Stimulated activated naive CD4-positive, alpha-beta T cell (primary cell): ENCODE results near the gene FRYL.
"Not testable (repeated sequence)": the region's sequence is repeated elsewhere in the genome, so short reads cannot be mapped to it uniquely, and the experiment has no call there.

Experiments
- DNase-seq, 6 experiments: peaks; one replicate each; lab custom pipeline; 2025; lab: John Stamatoyannopoulos, UW

Gene FRYL

DNA sequence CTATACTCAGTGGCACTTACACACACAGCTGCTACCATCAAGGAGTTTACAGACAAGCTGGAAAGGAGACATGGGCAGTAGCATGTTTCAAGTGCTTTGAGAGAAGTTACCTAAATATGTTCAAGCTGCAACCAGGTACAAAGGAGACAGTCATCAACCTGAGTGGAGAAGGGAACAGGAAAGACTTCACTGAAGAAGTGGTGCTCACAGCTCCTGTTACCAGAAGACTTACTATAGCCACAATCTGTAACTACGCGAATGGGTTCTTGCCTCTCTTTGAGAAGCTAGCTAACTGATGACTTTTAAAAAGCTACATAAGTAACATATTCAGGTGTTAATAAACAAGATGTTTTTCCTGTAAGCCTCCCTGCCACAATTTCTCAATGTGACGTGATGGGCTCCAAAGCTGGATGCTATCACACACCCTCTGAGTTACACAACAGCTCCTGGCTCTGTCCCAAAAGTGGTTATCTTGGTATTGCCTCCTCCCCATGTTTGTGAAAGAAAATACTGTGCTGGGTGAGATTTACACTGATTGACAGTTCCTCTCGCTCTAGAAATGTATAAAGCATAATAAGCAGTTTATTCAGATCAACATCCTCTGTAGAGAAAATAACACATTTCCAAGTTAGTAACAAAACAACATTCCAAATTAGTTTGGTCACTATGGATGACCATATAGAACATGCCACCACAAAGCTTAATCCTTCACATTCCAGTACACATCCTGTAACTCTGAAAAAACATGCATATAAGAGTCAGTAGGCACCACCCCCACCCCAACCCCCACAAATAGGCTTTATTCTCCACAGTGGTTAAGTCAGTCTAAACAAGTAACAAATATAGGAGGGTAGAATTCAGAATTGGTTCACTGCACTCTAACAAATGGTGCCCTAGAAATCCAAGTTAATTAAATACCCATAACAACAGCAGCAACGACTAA, 81.8 kb downstream of the FRYL start:
- DNase-seq = no peak

DNA sequence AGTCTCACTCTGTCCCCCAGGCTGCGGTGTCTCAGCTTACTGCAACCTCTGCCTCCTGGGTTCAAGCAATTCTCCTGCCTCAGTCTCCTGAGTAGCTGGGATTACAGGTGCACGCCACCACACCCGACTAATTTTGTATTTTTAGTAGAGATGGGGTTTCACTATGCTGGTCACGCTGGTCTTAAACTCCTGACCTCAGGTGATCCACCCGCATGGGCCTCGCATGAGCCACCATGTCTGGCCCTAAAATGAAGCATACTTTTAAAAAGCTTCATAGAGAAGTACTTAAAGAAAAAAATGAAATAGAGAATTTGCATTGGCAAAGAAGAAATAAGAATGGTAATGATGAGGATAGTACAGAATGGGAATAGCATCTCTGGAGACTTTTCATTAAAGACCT, 82.6 kb downstream of the FRYL start:
- DNase-seq = not testable (repeated sequence)

DNA sequence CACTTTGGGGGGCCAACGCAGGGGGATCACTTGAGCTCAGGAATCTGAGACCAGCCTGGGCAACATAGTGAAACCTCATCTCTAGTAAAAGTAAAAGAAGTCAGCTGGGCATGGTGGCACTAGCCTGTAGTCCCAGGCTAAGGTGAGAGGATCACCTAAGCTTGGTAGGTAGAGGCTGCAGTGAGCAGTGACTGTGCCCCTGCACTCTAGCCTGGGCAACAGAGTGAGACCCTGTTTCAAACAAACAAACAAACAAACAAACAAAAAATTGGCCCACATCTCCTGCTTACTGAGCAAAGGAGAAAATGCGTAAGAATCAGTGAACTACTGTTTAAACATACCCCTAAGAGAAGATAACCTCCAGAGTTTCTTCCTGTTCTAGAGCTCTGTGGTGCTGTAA, 85.3 kb downstream of the FRYL start:
- DNase-seq = no peak

DNA sequence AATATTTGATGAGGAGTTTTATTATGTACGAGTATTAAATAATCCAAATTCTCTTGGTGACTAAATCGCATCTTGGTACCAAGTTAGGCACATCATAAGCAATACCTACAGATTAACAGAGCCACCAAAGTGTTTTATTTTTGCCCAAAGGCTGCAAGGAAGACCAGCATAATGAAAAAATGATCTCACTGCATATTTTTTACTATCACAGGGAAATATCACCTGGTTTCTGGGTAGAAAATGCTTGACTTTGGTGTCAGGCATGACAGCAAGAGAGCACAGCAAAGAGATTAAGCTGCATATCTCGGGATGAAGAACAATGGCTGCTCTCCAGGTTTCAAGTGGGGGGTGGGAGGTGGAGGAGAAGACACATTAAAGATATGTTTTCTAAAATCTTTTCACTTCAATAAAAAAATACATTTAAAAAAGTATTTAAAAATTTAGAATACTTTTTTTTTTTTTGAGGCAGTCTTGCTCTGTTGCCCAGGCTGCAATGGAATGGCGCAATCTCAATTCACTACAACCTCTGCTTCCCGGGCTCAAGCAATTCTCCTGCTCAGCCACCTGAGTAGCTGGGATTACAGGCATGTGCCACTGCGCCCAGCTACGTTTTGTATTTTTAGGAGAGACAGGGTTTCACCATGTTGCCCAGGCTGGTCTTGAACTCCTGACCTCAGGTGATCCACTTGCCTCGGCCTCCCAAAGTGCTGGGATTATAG, 86.1 kb downstream of the FRYL start:
- DNase-seq = no peak

DNA sequence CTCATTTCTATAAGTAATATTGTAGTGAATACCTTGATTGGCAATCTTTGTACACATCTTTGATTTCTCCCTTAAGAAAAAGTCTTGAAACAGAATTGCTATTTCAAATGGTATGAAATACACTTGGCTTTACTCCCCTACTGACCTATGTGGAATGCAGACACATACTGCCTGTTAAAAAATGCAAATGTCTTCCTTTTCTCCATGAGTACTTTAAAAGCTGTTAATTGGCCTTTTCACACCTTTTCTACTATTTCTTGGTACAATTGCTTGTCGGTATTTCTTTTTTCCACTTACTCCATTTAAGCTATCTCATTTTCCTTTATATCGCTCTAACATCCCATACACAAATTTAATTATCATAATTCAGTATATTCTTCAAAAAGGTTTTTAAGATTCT, 87.2 kb downstream of the FRYL start:
- no peak for DNase-seq

DNA sequence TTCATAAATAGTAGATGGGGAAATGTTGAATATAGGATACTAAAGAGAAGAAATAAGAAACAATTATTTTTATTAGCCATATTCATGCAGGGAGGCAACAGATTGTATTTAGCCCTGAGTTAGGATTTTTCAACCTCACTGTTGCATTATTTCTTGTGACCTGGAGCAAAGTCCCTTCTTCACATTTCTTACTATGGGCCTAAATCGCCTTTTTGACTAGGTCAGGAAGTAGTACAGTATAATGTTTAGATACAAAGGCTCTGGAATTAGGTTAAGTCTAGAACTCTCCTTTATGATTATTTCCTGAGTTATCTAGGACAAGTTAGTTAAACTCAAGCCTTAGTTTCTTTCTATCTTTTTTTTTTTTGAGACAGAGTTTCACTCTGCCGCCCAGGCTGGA, 88.0 kb downstream of the FRYL start:
- no peak for DNase-seq

DNA sequence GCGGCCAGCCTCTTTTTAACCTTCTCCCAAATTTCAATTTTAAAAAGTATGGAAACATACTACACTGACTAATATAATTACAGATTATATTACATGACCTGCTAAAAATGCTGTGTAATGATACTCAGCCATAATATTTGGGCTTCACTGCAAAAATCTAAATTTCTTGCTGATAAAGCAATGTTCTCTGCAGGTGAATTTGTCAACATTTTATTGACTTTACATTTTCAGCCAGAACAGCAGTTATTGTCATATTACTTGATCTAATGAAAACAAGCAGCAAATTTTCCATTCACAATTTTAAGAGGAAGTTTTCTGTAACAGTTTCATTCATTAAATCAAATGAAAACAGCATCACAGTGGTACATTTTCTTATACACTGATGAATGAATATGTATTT, 91.1 kb downstream of the FRYL start:
- no peak for DNase-seq

DNA sequence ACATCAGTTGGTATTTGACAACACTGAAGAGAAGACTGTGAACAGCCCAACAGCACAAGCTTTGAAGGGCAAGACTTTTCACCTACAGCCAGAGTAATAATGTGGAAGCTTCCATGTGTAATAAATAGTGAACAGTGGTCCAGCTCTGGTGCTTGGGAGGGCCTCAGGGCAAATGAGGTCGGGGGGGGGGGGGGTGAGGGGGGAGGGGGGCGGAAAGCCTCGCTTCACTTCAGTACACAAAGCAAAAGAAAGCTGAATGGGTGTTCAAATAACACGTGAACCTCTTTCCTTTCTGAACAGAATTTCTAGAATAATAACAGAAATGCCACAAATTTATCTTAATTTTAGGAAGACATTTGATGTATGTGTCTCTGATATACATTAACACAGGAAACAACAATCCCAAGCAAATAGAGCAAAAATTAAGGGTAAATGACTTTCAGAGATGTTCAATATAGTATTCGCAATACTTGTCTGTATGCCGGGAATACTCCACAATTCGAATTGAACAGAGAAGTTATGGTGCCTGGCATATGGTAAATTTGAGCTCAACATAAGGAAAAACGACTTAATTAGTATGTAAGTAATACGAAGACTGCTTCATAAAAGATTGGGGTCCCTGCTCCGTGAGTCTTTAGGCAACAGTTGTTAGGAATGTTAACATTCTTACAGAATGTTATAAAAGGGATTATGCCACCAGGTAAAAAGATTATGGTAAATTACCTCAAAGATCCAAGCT, 92.6 kb downstream of the FRYL start:
- DNase-seq = no peak

DNA sequence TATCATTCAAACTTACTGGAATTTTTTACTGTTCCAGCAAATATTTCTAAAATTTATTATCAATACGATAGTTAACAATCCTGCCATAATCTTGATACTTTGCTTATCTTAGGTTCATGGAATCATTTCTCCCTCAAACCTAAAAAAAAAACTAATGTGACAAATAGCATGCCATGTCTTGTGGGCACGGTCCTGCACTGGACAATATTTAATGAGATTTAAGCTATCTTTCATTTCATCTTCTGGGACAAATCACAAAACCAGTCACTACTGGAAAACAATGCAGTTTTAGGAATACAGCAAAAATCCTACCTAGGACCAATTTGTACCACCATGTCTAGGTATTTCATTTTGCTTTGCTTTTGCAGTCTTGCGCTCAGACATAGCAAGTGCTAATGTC, 93.7 kb downstream of the FRYL start:
- DNase-seq = no peak

DNA sequence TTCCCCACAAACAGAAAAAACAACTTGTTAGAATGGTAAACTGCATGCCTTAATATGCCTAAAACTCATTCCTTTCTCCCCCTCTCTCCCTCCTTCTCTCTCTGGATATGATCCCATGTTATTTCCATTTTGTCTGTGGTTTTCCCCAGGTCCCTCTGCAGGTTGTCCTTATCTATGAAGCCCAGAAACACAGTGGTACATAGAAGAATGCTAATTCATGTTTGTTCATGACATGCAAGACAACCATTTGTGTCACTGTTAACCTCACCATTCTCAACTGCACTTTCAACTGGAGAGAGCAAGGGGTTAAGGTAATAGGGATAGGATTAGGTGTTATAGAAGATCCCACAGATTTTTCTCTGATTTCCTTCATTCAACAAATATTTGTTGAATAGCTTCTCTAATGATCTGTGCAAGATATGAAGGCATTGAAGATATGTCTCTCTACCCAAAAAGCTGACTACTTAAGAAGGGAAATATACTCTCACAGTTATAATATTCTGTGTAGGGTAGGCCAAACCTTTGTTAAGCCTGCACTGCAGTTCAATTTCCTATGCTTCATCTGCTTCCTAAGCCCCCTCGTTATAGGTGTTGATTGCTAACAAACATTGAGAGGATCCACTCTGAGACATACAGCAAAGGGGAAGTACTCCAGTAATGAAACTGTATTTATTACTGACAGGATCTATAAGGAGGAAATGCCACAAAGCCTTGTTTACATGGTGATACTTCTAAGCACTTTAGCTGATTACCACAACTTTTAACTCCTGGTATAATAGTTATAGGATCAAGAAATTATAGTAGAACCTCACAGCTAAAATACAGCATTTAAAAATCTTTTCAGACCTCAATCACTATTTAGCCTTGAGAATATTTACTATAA, 96.1 kb downstream of the FRYL start:
- DNase-seq = no peak

DNA sequence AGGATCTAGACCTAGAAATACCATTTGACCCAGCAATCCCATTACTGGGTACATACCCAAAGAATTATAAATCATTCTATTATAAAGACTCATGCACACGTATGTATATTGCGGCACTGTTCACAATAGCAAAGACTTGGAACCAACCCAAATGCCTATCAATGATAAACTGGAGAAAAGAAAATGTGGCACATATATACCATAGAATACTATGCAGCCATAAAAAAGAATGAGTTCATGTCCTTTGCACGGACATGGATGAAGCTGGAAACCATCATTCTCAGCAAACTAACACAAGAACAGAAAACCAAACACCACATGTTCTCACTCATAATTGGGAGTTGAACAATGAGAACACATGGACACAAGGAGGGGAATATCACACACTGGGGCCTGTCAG, 97.2 kb downstream of the FRYL start:
- DNase-seq = not testable (repeated sequence)

DNA sequence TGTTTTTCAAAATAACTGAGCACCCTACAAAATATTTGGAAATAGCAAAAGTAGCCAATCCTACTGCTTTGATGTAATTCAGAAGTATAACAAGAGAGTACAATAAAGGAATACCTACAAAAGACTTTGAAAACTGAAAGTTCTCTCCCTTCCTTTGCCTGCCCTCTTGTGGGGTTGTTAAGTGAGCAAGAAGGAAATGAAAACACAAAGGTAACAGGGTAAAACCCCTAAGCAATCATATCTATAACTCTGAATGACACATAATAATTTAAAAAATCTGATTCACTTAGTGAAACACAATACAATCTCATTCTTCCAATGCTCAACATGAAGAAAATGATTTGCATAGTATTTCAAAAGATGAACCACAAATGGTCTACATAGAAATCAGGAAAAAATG, 98.2 kb downstream of the FRYL start:
- peak in 3 of 6 experiments; percentile 2 to 17 (median 8) for DNase-seq

DNA sequence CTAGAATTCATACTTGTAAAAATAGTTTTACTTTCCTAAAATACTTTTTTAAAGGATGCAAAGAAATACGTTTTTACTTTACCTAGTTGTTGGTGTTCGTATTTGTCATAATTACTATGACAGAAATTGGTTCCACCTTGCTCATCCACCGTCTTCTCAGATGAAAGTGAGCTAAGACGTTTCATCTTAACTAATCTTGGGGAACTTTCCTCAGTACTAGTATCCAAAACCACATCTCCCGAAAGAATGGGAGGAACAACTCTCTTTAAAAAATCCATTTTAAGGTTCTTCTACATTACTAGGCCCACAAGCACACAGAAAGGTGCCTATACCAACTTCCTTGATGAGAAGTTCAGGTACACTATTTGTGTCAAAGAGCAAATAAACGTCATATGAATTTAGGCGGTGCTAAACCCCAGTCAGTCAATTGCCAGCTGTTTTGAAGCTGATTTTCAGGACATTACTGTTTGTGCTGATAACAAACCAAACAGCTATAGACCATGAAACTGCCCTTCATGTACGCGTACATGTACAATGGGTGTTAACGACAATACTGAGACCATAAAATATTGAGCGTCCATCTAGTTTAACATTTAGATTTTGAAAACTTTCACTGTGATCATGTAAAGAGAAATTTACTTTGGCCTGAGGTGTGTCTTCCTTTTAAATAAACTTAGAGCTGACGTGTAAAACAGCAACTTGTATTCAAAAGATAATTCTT, 99.1 kb downstream of the FRYL start:
- DNase-seq = no peak

DNA sequence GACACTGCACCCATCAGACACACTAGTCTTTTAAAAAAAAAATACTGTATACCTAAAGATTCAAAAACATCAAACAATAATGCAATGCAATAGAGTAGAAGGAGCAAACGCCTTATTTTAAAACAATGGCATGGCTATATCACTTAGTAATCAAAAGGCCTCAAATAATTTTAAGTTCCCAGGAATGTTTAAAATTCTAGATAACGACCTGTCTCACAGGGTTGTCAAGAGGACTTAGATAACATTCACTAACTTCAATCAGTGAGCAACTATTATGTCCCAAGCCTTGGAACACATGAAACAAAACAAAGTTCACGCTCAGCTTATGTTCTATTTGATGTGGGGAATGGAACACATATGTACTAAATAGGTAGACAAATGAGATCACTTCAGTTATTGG, 106.5 kb downstream of the FRYL start:
- DNase-seq = no peak

DNA sequence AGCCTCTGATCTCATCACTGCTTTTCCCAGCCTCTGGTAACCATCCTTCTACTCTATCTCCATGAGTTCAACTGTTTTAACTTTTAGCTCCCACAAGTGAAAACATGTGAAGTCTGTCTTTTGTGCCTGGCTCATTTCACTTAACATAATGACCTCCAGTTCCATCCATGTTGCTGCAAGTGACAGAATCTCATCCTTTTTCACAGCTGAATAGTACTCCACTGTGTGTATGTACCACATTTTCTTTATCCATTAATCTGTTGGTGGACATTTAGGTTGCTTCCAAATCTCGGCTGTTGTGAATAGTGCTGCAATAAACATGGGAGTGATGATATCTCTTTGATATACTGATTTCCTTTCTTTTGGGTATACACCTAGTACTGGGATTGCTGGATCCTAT, 109.5 kb downstream of the FRYL start:
- DNase-seq = no peak

DNA sequence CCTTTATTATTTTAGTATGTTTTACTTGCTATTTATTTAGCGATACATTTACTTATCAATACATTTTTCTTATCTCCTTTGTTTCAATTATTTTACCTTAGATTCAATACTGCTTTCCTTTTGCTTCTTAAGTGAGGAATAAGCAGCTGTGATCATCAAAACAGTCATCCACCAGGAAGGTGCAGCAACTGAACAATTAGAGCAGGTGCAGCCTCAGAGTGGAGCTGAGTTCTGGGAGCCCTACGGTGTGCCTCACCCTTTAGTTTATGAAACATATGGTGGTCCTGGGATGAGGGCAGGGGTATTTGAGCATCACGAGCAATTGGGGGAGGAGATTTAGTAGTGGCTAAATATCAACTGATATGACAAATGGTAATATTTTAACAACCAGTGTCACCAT, 111.0 kb downstream of the FRYL start:
- DNase-seq = no peak

DNA sequence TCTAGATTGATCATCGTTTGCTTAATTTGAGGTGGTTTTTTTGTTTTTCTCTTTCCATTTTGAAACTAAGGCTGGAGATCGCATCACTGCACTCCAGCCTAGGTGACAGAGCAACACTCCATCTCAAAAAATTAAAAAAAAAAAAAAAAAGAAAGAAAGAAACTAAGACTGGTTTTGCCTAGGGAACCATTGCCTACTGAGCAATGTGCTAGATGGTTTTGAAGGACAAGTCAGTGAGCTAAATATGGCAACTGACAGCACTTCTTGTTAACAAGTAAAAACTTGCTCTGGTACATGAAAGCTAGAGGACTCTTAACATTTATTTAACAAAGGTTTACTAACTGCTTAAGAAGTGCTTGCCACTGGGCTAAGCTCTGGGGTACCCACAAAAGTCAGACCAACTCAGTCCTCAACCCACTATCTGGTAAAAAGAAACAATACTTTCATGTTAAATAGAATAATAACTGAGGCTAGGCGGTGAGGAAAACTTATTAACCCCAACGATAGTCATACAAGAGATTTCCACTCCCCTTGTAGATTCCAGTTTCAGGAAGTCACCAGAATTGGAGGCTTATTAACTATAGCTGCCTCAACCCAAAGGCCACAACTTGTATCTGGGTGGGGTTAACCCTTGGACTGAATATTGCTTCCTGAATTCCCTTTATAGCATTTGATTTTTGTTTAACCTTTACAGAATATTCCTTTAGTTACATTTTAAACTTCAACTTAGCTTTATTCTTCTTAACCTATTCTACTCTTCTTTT, 111.6 kb downstream of the FRYL start:
- no peak for DNase-seq

DNA sequence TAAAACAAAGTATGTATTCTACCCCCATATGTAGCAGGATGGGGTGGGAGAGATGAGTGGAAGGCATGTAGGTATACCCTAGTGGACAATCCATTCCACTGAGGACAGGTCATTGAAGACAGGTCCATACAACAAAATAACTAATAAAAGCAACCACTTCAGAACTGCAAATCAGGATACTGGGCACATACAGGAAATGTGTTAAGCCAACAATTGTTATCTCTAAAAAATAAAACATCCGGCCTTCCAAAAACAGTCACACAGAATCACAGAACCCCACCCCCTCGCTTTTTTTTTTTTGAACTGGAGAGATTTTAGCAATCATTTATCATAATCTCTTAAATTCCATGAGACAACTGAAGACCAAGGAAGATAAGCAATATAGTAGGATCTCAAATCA, 112.9 kb downstream of the FRYL start:
- no peak for DNase-seq

DNA sequence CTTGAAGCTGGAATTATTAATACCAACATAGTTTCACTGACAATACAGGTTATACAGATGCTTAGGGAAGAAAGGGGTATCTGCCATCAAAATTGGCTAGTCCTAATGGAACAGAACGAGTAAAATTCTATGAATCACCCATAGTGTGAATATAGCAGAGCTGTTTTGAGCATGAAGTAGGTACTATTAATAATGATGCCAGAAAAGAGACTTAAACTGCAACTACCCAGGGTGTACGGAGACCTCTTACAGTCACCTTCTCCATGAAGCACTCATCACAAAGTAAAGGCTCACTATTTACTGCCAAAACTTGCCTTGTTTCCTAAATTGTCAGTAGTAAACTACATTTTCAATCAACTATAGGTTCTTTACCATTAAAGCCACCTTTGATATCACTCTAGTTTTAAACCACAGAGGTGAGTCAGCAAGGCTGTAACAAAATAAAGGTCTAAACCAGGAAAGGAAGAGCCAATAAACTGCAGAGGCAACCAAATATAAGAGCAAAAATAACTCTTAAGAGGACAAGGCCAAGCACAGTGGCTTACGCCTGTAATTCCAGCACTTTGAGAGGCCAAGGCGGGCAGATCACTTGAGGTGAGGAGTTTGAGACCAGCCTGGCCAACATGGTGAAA, 114.4 kb downstream of the FRYL start:
- DNase-seq = no peak

DNA sequence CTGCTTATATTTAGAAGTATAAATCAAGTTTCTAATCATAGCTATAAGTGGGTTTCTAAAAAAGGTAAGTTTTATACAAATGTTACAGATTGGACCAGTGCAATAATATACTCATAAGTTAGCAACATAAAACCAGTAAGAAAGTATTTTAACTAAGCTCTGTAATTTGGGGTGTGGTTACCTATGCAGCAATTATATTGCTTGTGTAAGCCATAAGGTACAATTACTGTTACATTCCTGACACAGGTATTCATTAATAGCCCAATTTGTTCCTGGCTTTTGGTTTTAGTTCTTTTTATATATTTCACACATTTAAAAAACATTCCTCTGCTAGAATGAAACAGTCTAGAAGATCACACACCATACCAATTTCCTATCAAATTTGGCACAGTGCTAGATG, 115.1 kb downstream of the FRYL start:
- no peak for DNase-seq
